Measurements from ENCODE around the gene EPB41L4A. TPM values are rescaled to one million over a fixed set of nuclear protein-coding genes. Genes with fewer than 3 reads are reported as not detected.

The EPB41L4A gene
- total and polyA plus RNA-seq, 8 donors, result 4.4 to 77.6 (median 12.1) TPM

GRCh38 chr5:112303685-112304084, 115.4 kb downstream of the EPB41L4A start:
- WGBS, 5 donors, result 79 to 94% (median 87%) methylated on average over 4 of the region's 4 CpGs
- Histone ChIP-seq H3K4me3 (no peak overlapping the region), H3K27ac (no peak overlapping the region), H3K27me3 (no peaks in the 10 kb centered on the region), H3K9me3 (peaks cover 0 to 6% (median under 1%) of the 10 kb centered on the region in 4 donors), H3K36me3 (no peaks in the 10 kb centered on the region), H3K4me1 (no peaks in the 10 kb centered on the region)
- intact Hi-C loops (cut with DNase I; ENCODE audit: low total_unique reads), result no loop called here
- no peak for TF ChIP-seq POLR2AphosphoS5 (IDR thresholded peaks at IDR 0.05)
- no peak for TF ChIP-seq CTCF (IDR thresholded peaks at IDR 0.05)
- no peak for TF ChIP-seq POLR2A (IDR thresholded peaks at IDR 0.05)
- TF ChIP-seq EP300 (IDR thresholded peaks at IDR 0.05), result no peak
- no peak for DNase-seq

DNA sequence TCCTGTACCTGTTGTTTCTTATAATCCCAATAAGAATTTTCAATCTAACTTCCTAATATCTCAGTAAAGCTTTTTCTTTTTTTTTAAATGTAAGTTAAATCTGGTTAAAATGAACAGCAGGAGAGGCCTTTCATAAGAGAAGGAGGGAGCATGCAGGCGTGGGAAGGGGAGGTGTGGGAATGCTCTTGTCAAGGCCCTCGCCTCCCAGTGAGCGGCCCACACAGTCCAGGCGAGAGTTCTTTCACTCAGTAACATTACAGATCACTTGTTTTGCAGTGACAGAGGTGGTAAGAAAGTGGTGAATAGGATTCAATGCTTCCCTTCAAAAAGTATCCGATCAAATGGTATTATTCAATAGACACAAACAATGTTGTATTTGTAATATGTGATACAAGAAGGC, 125.0 kb downstream of the EPB41L4A start:
- no peaks in the 10 kb centered on the region for H3K36me3 ChIP-seq
- H3K4me1 ChIP-seq, result no peaks in the 10 kb centered on the region
- intact Hi-C loops (cut with DNase I; ENCODE audit: low total_unique reads), result no loop called here
- no peak for TF ChIP-seq CTCF (IDR thresholded peaks at IDR 0.05)
- no peak for TF ChIP-seq POLR2A (IDR thresholded peaks at IDR 0.05)
- no peak for TF ChIP-seq EP300 (IDR thresholded peaks at IDR 0.05)
- TF ChIP-seq POLR2AphosphoS5 (IDR thresholded peaks at IDR 0.05), result no peak
- WGBS, 5 donors, result 89 to 96% (median 95%) methylated on average over 5 of the region's 5 CpGs
- DNase-seq, result no peak
- peaks cover 0 to 9% (median 3%) of the 10 kb centered on the region in 4 donors for H3K9me3 ChIP-seq
- H3K4me3 ChIP-seq, result no peak overlapping the region
- H3K27me3 ChIP-seq, result no peaks in the 10 kb centered on the region
- H3K27ac ChIP-seq, result no peak overlapping the region

- TF ChIP-seq CTCF (IDR thresholded peaks at IDR 0.05), result no peak
- no peak for TF ChIP-seq POLR2AphosphoS5 (IDR thresholded peaks at IDR 0.05)
- no peak for TF ChIP-seq POLR2A (IDR thresholded peaks at IDR 0.05)
- no peak for TF ChIP-seq EP300 (IDR thresholded peaks at IDR 0.05)
- no peak overlapping the region for H3K27ac ChIP-seq
- H3K4me1 ChIP-seq, result no peaks in the 10 kb centered on the region
- no peak overlapping the region for H3K4me3 ChIP-seq
- no peaks in the 10 kb centered on the region for H3K27me3 ChIP-seq
- intact Hi-C loops (cut with DNase I; ENCODE audit: low total_unique reads), result no loop called here
- peaks cover 0 to 6% (median 3%) of the 10 kb centered on the region in 4 donors for H3K9me3 ChIP-seq
- DNase-seq, result no peak
- WGBS, 5 donors, result 69 to 85% (median 81%) methylated on average over 7 of the region's 7 CpGs
- no peaks in the 10 kb centered on the region for H3K36me3 ChIP-seq
Observed at GRCh38 chr5:112293587-112293986, 125.5 kb downstream of the EPB41L4A start.

DNA sequence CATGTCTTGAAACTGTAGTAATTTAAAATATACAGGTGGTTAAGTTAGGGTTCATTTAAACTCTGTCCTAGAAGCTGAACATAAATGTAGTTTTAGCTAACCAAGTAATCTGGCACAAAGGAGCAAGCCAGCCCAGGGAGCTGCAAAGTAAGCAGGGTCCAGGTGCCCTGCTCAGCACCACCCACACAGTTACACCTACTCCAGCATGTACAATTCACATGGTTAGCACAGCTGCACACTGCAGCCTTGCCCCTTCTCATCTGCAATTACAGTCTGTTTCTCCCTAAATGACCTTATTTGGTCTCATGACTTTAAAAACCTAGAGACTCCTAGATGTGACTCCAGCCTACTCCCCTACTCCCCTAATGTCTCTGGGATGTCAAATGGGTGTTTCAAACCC, 128.4 kb downstream of the EPB41L4A start:
- intact Hi-C loops (cut with DNase I; ENCODE audit: low total_unique reads), result no loop called here
- no peak for TF ChIP-seq POLR2AphosphoS5 (IDR thresholded peaks at IDR 0.05)
- no peak for TF ChIP-seq POLR2A (IDR thresholded peaks at IDR 0.05)
- TF ChIP-seq EP300 (IDR thresholded peaks at IDR 0.05), result no peak
- no peak for TF ChIP-seq CTCF (IDR thresholded peaks at IDR 0.05)

More for the DNA sequence above, 128.4 kb downstream of the EPB41L4A start:
- Histone ChIP-seq H3K4me3 (no peak overlapping the region), H3K4me1 (no peaks in the 10 kb centered on the region), H3K27ac (no peak overlapping the region), H3K9me3 (no peaks in the 10 kb centered on the region), H3K27me3 (no peaks in the 10 kb centered on the region), H3K36me3 (no peaks in the 10 kb centered on the region)
- no peak for DNase-seq

Measured in stomach (tissue), 9 donors.